HG03439 (cell line): ENCODE measurements around the gene CAPN1.

ENCODE experiments used
- ATAC-seq: cut with Tn5 transposase; IDR thresholded peaks from one replicate; pipeline ENCODE4 v1.9.1; 2021; ENCODE audit warnings: mild to moderate bottlenecking, moderate library complexity; ENCODE audit not compliant: unreplicated experiment

The CAPN1 gene

DNA sequence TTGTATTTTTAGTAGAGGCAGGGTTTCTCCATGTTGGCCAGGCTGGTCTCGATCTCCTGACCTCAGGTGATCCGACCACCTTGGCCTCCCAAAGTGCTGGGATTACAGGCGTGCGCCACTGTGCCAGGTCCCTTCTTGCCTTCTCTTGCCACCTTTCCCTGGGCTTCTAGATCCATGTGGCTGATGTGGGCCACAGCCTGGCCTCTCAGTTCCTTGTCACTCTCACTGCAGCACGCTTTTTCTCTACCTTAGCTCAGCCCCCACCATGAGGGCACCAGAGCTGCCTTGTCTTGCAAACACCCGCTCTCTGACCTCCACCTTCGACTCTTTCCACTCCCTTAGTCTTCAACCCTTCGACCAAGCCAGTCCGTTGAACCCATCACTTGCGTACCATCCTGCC, 7.5 kb downstream of the CAPN1 start:
- ATAC-seq = no peak

GRCh38 chr11:65194564-65194963, 12.8 kb downstream of the CAPN1 start:
- no peak for ATAC-seq

DNA sequence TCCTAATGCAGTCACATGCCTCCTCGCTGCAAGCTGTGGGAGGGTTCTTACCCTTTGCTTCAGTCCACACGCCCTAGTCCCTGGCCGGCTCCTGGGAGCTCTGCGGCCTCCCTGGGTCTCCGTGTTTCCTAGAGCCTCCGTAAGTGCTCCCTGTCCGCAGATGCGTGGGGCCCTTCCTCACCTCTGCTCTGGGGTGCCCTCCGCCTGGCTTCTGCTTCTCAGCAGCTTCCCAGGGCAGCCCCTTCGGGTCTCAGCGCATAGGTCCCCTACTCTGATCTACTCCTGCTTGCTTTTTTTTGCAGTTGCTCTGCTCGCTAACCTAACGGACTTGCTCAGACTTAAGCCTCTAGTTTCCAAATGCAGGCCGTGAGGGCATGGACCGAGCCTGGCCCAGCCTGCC, 22.4 kb downstream of the CAPN1 start:
- ATAC-seq = no peak

- no peak for ATAC-seq
These were observed 23.2 kb downstream of the CAPN1 start for GRCh38 chr11:65204646-65205601.

- ATAC-seq = no peak
These were observed 23.9 kb downstream of the CAPN1 start for GRCh38 chr11:65205602-65205967.

GRCh38 chr11:65206441-65206841, 24.7 kb downstream of the CAPN1 start:
- ATAC-seq = no peak

GRCh38 chr11:65206901-65207300, 25.2 kb downstream of the CAPN1 start:
- ATAC-seq = no peak

GRCh38 chr11:65207918-65208784, 26.4 kb downstream of the CAPN1 start:
- ATAC-seq = no peak

DNA sequence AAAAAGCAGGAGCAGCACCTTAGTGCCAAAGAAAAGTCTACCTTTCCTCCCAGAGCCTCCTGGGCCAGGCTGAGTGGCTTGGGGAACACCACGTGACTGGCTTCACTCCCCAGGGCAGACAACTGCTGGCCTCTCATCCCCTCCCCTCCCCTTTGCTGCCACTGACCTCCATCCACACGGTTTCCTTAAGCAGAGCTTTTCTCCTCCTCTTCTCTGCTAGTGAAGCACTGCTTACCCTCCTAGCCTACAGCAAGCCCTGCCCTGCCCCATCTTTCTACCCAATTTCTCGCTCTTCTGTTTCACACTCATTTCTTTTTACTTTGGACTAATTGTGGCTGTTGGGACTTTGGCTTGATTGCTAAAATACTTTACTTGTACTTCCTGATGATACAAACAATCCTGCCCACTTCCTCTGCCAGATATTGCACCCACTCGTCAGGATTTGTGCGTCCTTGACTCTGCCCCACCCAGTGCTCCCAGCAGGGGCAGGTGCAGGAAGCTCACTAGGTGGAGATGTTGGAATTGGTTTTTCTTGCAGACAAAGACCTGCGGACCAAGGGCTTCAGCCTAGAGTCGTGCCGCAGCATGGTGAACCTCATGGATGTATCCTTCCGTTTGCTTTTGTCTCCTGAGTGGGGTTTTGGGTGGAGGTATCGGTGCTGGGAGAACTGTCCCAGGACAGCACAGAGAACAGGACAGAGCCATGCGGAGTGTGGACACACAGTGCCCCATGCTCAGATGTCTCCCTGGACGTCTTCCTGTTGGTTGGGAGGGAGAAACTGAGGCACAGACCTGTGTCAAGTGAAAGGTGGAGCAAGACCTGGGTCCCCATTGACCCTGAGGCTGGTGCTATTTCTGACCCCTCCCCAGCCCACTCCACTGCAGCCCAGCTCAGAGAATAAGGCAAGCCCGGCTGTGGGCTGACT, 27.3 kb downstream of the CAPN1 start:
- no peak for ATAC-seq

DNA sequence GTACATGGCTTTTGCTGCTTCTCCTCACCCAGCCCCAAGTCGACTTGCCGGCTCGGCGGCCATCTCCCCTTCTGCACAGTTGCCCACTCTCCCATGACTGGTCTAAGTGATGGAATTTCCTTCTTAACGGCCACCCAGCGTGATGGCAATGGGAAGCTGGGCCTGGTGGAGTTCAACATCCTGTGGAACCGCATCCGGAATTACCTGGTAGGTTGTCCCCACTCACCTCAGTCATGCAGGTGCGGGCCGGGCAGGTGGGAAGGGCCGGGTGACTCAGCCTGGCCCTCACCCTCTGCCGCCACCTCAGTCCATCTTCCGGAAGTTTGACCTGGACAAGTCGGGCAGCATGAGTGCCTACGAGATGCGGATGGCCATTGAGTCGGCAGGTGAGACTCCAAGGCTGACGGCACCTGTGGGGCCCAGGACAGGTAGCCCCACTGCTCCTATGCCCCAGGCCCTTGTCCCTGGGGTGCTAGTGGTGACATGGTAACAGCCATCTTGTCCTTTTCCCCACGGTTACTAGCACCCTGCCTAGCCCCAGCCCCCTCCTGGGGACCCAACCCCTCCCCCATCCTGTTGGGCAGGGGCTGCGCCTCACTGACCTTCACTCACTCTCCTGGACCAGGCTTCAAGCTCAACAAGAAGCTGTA, 28.1 kb downstream of the CAPN1 start:
- no peak for ATAC-seq

GRCh38 chr11:65210361-65210731, 28.6 kb downstream of the CAPN1 start:
- no peak for ATAC-seq

DNA sequence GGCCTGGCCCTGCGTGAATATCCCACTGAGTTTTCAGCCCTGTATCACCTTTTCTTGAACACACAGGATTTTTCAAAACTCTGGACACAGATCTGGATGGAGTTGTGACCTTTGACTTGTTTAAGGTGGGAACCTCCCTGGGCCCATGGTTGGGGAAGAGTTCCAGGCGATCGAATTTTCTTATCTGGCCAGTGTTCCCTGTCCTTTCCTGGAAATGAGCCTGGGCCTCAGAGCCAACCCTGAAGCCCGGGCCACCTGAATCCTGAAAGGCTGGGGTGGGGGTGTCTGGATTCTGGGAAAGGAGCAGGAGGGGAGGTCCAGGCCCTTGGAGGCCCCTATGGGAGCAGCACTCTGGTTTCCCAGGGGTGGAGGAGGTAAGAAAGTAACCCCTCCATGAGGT, 29.0 kb downstream of the CAPN1 start:
- no peak for ATAC-seq

GRCh38 chr11:65211293-65212105, 29.8 kb downstream of the CAPN1 start:
- no peak for ATAC-seq

DNA sequence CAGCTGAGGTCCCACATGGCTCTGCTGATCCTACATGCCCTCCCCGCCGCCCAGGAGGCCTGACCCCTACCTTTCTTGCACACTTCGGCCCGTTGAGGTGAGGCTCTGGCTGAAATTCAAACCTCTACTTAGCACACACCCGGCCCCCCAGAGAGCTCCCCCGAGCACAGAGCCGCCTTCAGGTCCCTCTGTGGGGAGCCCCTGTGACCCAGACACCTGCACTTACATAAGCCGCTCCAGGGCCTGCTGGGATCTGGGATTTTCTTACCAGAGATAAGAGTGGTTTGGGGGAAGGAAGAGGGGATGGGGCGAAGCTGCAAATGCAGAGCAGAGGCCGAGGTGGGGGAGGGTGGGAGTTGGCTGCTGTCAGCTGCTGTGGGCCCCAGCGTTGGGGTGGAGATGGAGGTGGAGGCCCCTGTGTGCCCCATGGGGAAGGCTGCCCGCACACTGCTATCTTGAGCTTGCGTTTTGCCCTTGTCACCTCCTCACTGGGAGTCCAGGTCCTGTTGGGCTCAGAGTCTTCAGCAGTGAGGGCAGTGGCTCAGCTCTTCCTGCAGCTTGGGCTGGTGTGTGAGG, 30.6 kb downstream of the CAPN1 start:
- ATAC-seq = no peak

DNA sequence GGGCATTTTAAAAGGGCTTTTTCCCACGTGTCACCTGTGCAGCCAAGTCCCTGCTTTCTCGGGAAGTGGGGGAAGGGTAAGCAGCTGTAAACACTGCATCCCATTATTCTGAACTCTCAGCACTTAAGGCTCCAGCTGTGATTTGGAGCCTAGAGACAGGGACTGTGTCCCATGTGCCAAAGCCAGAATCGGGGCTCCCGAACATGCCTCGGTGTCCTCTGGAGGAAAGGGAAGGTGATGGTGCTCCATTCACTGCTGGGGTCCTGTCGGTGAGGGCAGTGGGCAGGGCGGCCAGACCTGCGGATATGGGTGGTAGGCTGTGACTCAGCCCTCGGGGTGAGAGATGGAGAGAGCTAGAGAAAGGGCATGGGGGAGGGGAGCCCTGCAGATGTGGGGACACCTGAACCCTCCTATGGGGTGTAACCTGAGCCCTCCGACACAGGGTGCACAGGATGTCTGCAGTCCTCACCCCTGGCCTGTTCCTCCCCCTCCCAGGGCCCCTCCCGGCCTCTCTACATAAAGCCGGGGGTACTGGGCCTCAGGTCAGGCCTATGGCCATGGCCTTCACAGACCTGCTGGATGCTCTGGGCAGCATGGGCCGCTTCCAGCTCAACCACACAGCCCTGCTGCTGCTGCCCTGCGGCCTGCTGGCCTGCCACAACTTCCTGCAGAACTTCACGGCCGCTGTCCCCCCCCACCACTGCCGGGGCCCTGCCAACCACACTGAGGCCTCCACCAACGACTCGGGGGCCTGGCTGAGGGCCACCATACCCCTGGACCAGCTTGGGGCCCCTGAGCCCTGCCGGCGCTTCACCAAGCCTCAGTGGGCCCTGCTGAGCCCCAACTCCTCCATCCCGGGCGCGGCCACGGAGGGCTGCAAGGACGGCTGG, 31.8 kb downstream of the CAPN1 start:
- no peak for ATAC-seq

DNA sequence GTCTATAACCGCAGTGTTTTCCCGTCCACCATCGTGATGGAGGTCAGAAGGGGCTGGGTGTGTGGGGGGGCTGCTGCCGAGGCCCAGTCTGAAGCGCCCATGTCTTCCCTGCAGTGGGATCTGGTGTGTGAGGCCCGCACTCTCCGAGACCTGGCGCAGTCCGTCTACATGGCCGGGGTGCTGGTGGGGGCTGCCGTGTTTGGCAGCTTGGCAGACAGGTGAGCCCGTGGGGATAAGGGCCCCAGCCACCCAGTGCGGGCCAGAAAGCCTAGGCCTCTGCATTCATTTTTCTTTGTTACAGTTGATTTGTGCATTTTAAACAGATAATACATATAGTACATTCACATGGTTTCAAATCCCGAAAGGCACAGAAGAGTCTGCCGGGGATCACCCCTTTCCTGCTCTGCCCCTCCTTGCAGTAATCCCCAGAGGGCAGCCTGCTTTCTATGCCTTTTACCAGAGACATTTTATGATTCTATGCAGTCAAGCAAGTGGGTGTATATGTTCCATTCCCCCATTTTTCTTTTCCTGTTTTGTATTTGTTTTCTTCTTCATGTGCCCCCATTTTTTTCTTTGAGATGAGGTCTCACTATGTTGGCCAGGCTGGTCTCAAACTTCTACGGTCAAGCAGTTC, 32.6 kb downstream of the CAPN1 start:
- ATAC-seq = no peak

- ATAC-seq = no peak
These were observed 33.8 kb downstream of the CAPN1 start for GRCh38 chr11:65215441-65216076.
